HepG2 (cell line): ENCODE results near the gene PISD. TPM values are rescaled to one million over a fixed set of nuclear protein-coding genes. Genes with fewer than 3 reads are reported as not detected.
A peak's percentile ranks its signal among the peaks of the same experiment; 100 is the strongest.

Experiments used
- AGO1 ChIP-seq: fragments of 200-400 bp; formaldehyde crosslinking; IDR thresholded peaks from 2 replicates; pipeline ENCODE4 v1.6.1; 2017; ENCODE audit warnings: mild to moderate bottlenecking, low read depth, low read length, moderate library complexity; ENCODE audit not compliant: poor library complexity, severe bottlenecking
- ATAD3A ChIP-seq: sonication (generic); formaldehyde crosslinking; IDR thresholded peaks from 2 replicates; pipeline ENCODE4 v1.4.0; 2020; ENCODE audit warnings: missing genetic modification reagents
- DMAP1 ChIP-seq: IDR thresholded peaks from 2 replicates; pipeline ENCODE4 v1.6.1; 2016
- HHEX ChIP-seq: IDR thresholded peaks from 2 replicates; pipeline ENCODE4 v1.6.1; 2016; ENCODE audit warnings: control low read depth
- RAD21 ChIP-seq: fragments of 450-650 bp; formaldehyde crosslinking; IDR thresholded peaks from 2 replicates; pipeline ENCODE4 v1.5.0; 2020; ENCODE audit warnings: mild to moderate bottlenecking
- RBM22 ChIP-seq: fragments of 200-400 bp; formaldehyde crosslinking; optimal IDR thresholded peaks from 2 replicates; pipeline ENCODE3; 2017; ENCODE audit warnings: mild to moderate bottlenecking, low read length, moderate library complexity
- RORA ChIP-seq: sonication (generic); formaldehyde crosslinking; IDR thresholded peaks from 2 replicates; pipeline ENCODE4 v1.5.0; 2020; ENCODE audit warnings: mild to moderate bottlenecking, missing genetic modification reagents, moderate library complexity
- SOX13 ChIP-seq, 3 experiments: fragments of 450-650 bp in 1 of 3; sonication (generic) in 1 of 3; formaldehyde crosslinking in 1 of 3; IDR thresholded peaks in 2 of 3; conservative IDR thresholded peaks in 1 of 3; 2 replicates each; pipeline versions ENCODE4 v1.5.0 to v1.6.1; 2016 to 2020; ENCODE audit warnings: antibody characterized with exemption in 1 of 3, mild to moderate bottlenecking in 1 of 3, missing compliant biosample characterization in 1 of 3, missing genetic modification reagents in 1 of 3, moderate library complexity in 1 of 3
- SPEN ChIP-seq: sonication (generic); formaldehyde crosslinking; IDR thresholded peaks from 2 replicates; pipeline ENCODE4 v1.5.1; 2020; ENCODE audit warnings: low read depth, mild to moderate bottlenecking, missing genetic modification reagents
- TBP ChIP-seq: sonication (generic); formaldehyde crosslinking; IDR thresholded peaks from 2 replicates; pipeline ENCODE4 v1.5.0; 2020; ENCODE audit warnings: missing genetic modification reagents
- TGIF2 ChIP-seq: IDR thresholded peaks from 2 replicates; pipeline ENCODE4 v1.6.1; 2016; ENCODE audit warnings: control low read depth, missing compliant biosample characterization
- ZBTB3 ChIP-seq: sonication (generic); formaldehyde crosslinking; IDR thresholded peaks from 2 replicates; pipeline ENCODE4 v1.4.0; 2020; ENCODE audit warnings: low read depth, mild to moderate bottlenecking, moderate library complexity, missing genetic modification reagents, borderline replicate concordance
- ZNF33A ChIP-seq: sonication (generic); formaldehyde crosslinking; IDR thresholded peaks from 2 replicates; pipeline ENCODE4 v1.5.1; 2020; ENCODE audit warnings: missing genetic modification reagents, mild to moderate bottlenecking, moderate library complexity, borderline replicate concordance
- ZNF484 ChIP-seq: sonication (generic); formaldehyde crosslinking; IDR thresholded peaks from 2 replicates; pipeline ENCODE4 v1.5.1; 2020; ENCODE audit warnings: mild to moderate bottlenecking, low read depth, missing genetic modification reagents, borderline replicate concordance
- ZNF557 ChIP-seq: sonication (generic); formaldehyde crosslinking; IDR thresholded peaks from 2 replicates; pipeline ENCODE4 v1.4.0; 2020; ENCODE audit warnings: missing genetic modification reagents
- ZNF672 ChIP-seq: sonication (generic); formaldehyde crosslinking; IDR thresholded peaks from 2 replicates; pipeline ENCODE4 v1.8.1; 2022; ENCODE audit warnings: missing genetic modification reagents
- ZNF720 ChIP-seq: sonication (generic); formaldehyde crosslinking; IDR thresholded peaks from 2 replicates; pipeline ENCODE4 v1.4.0; 2020; ENCODE audit warnings: missing genetic modification reagents
- ZSCAN21 ChIP-seq: sonication (generic); formaldehyde crosslinking; IDR thresholded peaks from 2 replicates; pipeline ENCODE4 v1.8.0; 2022; ENCODE audit warnings: mild to moderate bottlenecking, missing genetic modification reagents, moderate library complexity, borderline replicate concordance
- polyA plus RNA-seq, 8 experiments: library from polyadenylated mRNA; depleted of rRNA in 3 of 8; stranded (reverse) in 7 of 8; unstranded in 1 of 8; fragments of >200 nt; fragmentation: Illumina TruSeq in 4 of 8; extraction: Trizol in 4 of 8; gene quantifications; 2 replicates each; pipeline versions ENCODE4 v1.2.1 to v1.2.3, GENCODE V29; 2011 to 2016; ENCODE audit warnings: low read depth in 4 of 8, missing spikeins in 1 of 8, mixed read lengths in 1 of 8; ENCODE audit not compliant: insufficient read depth in 1 of 8
- total RNA-seq, 5 experiments: library from RNA; depleted of rRNA; stranded (reverse); fragments of >200 nt; fragmentation: Illumina TruSeq; extraction: Trizol; gene quantifications; 2 replicates each; pipeline ENCODE4 v1.2.3, GENCODE V29; 2016; ENCODE audit warnings: low read depth in 1 of 5
- TF ChIP-seq, protein P1 (sequence below): sonication (generic); formaldehyde crosslinking; IDR thresholded peaks from 2 replicates; pipeline ENCODE4 v1.8.1; 2023; ENCODE audit warnings: mild to moderate bottlenecking, missing genetic modification reagents, borderline replicate concordance
- TF ChIP-seq, protein P2 (sequence below): sonication (generic); formaldehyde crosslinking; IDR thresholded peaks from 2 replicates; pipeline ENCODE4 v1.4.0; 2020; ENCODE audit warnings: missing genetic modification reagents, mild to moderate bottlenecking, borderline replicate concordance
- TF ChIP-seq, protein P3 (sequence below): sonication (generic); formaldehyde crosslinking; IDR thresholded peaks from 2 replicates; pipeline ENCODE4 v1.4.0; 2020; ENCODE audit warnings: missing genetic modification reagents, borderline replicate concordance
- TF ChIP-seq, protein P4 (sequence below): sonication (generic); formaldehyde crosslinking; IDR thresholded peaks from 2 replicates; pipeline ENCODE4 v1.8.0; 2022; ENCODE audit warnings: missing genetic modification reagents, low read depth, mild to moderate bottlenecking, borderline replicate concordance

Gene PISD
- total and polyA plus RNA-seq, 2 of the 13 experiments (the other 11 are each of a cell fraction or from before 2014, with no cell fraction given), result 30.1 to 47.7 TPM

DNA sequence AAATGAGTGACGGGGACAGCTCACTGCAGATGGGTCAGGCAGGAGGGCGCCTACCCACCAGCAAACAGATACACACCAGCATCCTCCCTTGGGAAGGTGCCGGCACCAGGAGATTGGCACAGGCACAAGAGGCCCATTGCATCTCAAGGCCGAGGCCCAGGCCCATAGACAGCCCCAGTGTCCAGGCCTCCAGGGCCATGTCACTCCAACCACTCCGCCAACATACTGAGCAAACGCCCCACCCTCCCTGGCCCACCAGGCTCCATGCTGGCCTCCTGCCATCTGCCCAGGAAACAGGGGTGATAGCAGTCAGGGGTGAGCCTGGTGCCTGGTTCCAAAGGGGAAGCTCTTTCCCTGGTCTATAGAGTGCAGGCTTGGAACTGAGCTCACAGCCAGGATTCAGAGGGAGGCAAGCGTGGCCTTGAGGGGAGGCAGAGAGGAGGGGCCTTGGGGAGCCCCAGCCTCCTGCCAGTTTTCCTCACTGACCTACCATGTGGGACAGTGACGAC lies 34.7 kb downstream of the PISD start (continued):
- TF ChIP-seq AGO1 (no peak), ZBTB3 (no peak), ZNF672 (no peak), ZNF33A (no peak), ZNF720 (CRISPR knock-in tag) (no peak), ZSCAN21 (CRISPR knock-in tag) (no peak), TGIF2 (CRISPR knock-in tag) (no peak), TBP (CRISPR knock-in tag) (no peak), DMAP1 (CRISPR knock-in tag) (no peak), RAD21 (peak; percentile 10; the same call in 1 of the 2 replicates), ZNF557 (CRISPR knock-in tag) (no peak), ZNF484 (CRISPR knock-in tag) (no peak), SOX13 (IDR thresholded peaks at IDR 0.05) (no peak), SOX13 (CRISPR knock-in tag; conservative IDR thresholded peaks at IDR 0.05 in 1 of 2, IDR thresholded peaks at IDR 0.05 in 1 of 2) (no peak), ATAD3A (CRISPR knock-in tag) (no peak), RBM22 (no peak), HHEX (CRISPR knock-in tag) (no peak), RORA (CRISPR knock-in tag) (no peak), SPEN (no peak)
- TF ChIP-seq, protein P1, sequence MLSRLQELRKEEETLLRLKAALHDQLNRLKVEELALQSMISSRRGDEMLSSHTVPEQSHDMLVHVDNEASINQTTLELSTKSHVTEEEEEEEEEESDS (CRISPR knock-in tag), result no peak
- TF ChIP-seq, protein P2, sequence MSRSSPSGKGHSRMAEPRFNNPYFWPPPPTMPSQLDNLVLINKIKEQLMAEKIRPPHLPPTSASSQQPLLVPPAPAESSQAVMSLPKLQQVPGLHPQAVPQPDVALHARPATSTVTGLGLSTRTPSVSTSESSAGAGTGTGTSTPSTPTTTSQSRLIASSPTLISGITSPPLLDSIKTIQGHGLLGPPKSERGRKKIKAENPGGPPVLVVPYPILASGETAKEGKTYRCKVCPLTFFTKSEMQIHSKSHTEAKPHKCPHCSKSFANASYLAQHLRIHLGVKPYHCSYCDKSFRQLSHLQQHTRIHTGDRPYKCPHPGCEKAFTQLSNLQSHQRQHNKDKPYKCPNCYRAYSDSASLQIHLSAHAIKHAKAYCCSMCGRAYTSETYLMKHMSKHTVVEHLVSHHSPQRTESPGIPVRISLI (CRISPR knock-in tag), result no peak
- TF ChIP-seq, protein P3, sequence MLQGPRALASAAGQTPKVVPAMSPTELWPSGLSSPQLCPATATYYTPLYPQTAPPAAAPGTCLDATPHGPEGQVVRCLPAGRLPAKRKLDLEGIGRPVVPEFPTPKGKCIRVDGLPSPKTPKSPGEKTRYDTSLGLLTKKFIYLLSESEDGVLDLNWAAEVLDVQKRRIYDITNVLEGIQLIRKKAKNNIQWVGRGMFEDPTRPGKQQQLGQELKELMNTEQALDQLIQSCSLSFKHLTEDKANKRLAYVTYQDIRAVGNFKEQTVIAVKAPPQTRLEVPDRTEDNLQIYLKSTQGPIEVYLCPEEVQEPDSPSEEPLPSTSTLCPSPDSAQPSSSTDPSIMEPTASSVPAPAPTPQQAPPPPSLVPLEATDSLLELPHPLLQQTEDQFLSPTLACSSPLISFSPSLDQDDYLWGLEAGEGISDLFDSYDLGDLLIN, result no peak
- TF ChIP-seq, protein P4, sequence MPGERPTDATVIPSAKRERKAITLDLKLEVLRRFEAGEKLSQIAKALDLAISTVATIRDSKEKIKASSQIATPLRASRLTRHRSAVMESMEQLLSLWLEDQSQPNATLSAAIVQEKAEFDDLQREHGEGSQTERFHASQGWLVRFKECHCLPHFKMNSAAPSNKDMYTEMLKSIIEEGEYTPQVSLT (CRISPR knock-in tag), result no peak
